Gastrocnemius medialis (tissue), 4 donors: ENCODE data around the gene OTUD1.

Experiments
- CTCF ChIP-seq, 5 experiments: fragments of 450-650 bp in 3 of 5; fragments of 200-600 bp in 2 of 5; sonication (generic) in 2 of 5; IDR thresholded peaks in 4 of 5; conservative IDR thresholded peaks in 1 of 5; 1 replicate in 4 of 5; 2 replicates in 1 of 5; pipeline ENCODE4 v1.5.1; 2016 to 2019; ENCODE audit warnings: antibody characterized with exemption in 5 of 5, mild to moderate bottlenecking in 3 of 5, moderate library complexity in 3 of 5
- POLR2A ChIP-seq, 2 donors: fragments of 450-650 bp; IDR thresholded peaks; one replicate each; pipeline ENCODE4 v1.6.1; 2017; ENCODE audit warnings: antibody characterized with exemption in 2 of 2, mild to moderate bottlenecking in 2 of 2, moderate library complexity in 2 of 2

GRCh38 chr10:23439452-23439960 lies 631 bp downstream of the OTUD1 start:
- TF ChIP-seq CTCF (IDR thresholded peaks at IDR 0.05 in 4 of 5, conservative IDR thresholded peaks at IDR 0.05 in 1 of 5): peak in 1 of 5 experiments; percentile 6
- TF ChIP-seq POLR2A (IDR thresholded peaks at IDR 0.05): peak; percentile 95 to 99
